Neural cell (in vitro differentiated cells): ENCODE measurements around the gene NLGN4Y. TPM values are rescaled to one million over a fixed set of nuclear protein-coding genes. Genes with fewer than 3 reads are reported as not detected.

Experiments
- H2AFZ ChIP-seq: fragments of 200-600, 300-800 bp; sonication (generic), shearing (Covaris generic); 2 replicates; pipeline ENCODE4 v1.6.0; 2014; ENCODE audit warnings: low read depth, mild to moderate bottlenecking, antibody characterized with exemption, low read length, moderate library complexity
- H3F3A ChIP-seq: fragments of 200-600 bp; shearing (Covaris generic); 2 replicates; pipeline ENCODE4 v1.6.1; 2016; ENCODE audit warnings: mild to moderate bottlenecking, moderate library complexity, mixed read lengths, antibody characterized with exemption, low read length; ENCODE audit not compliant: insufficient read depth, poor library complexity, severe bottlenecking
- H3K27ac ChIP-seq: fragments of 200-600, 300-800 bp; sonication (generic), shearing (Covaris generic); 2 replicates; pipeline ENCODE4 v1.5.1; 2014; ENCODE audit warnings: mild to moderate bottlenecking, low read length, moderate library complexity
- H3K27me3 ChIP-seq: fragments of 300-800, 200-600 bp; sonication (generic), shearing (Covaris generic); 2 replicates; pipeline ENCODE4 v1.6.0; 2014; ENCODE audit warnings: mild to moderate bottlenecking, low read depth, low read length, moderate library complexity; ENCODE audit not compliant: insufficient read depth
- H3K36me3 ChIP-seq: fragments of 300-800, 200-600 bp; sonication (generic), shearing (Covaris generic); 2 replicates; pipeline ENCODE4 v1.5.1; 2014; ENCODE audit warnings: mild to moderate bottlenecking, antibody characterized with exemption, low read length, moderate library complexity; ENCODE audit not compliant: insufficient read depth
- H3K4me2 ChIP-seq: fragments of 300-800, 200-600 bp; sonication (generic), shearing (Covaris generic); 2 replicates; pipeline ENCODE4 v1.6.0; 2014; ENCODE audit warnings: mild to moderate bottlenecking, low read length
- H3K4me3 ChIP-seq: fragments of 300-800, 200-600 bp; sonication (generic), shearing (Covaris generic); 2 replicates; pipeline ENCODE4 v1.5.1; 2014; ENCODE audit warnings: mild to moderate bottlenecking, low read length, moderate library complexity
- H3K79me2 ChIP-seq: fragments of 200-600 bp; shearing (Covaris generic); replicated peaks from 2 replicates; pipeline ENCODE4 v1.6.0; 2014; ENCODE audit warnings: mild to moderate bottlenecking, low read length, moderate library complexity; ENCODE audit not compliant: insufficient read depth
- H3K9ac ChIP-seq: fragments of 300-800, 200-600 bp; sonication (generic), shearing (Covaris generic); 2 replicates; pipeline ENCODE4 v1.6.1; 2016; ENCODE audit warnings: mild to moderate bottlenecking, low read length, mixed read lengths
- H3K9me2 ChIP-seq: fragments of 200-600 bp; shearing (Covaris generic); 2 replicates; pipeline ENCODE4 v1.6.1; 2016; ENCODE audit warnings: mild to moderate bottlenecking, low read length, mixed read lengths; ENCODE audit not compliant: insufficient read depth
- H3K9me3 ChIP-seq: fragments of 200-600, 300-800 bp; sonication (generic), shearing (Covaris generic); 2 replicates; pipeline ENCODE4 v1.6.1; 2016; ENCODE audit warnings: mild to moderate bottlenecking, mixed run types, low read length, moderate library complexity, mixed read lengths
- H4K20me1 ChIP-seq: fragments of 200-600 bp; shearing (Covaris generic); 2 replicates; pipeline ENCODE4 v1.6.1; 2016; ENCODE audit warnings: mild to moderate bottlenecking, mixed run types; ENCODE audit not compliant: insufficient read depth
- CTCF ChIP-seq: fragments of 450-650 bp; IDR thresholded peaks from 2 replicates; pipeline ENCODE4 v1.5.1; 2014; ENCODE audit warnings: antibody characterized with exemption, mild to moderate bottlenecking, moderate library complexity; ENCODE audit not compliant: poor library complexity, severe bottlenecking
- EP300 ChIP-seq: fragments of 450-650 bp; conservative IDR thresholded peaks from 2 replicates; pipeline ENCODE4 v1.6.1; 2014; ENCODE audit warnings: antibody characterized with exemption, mild to moderate bottlenecking, moderate library complexity; ENCODE audit not compliant: poor library complexity, severe bottlenecking
- EZH2 ChIP-seq: fragments of 200-600, 300-800 bp; shearing (Covaris generic), sonication (generic); IDR thresholded peaks from 2 replicates; pipeline ENCODE4 v1.6.1; 2014; ENCODE audit warnings: antibody characterized with exemption, low read length, borderline replicate concordance, mild to moderate bottlenecking; ENCODE audit not compliant: insufficient read depth, poor library complexity, severe bottlenecking
- MXI1 ChIP-seq: fragments of 450-650 bp; conservative IDR thresholded peaks from 2 replicates; pipeline ENCODE4 v1.6.1; 2014; ENCODE audit warnings: antibody characterized with exemption, mild to moderate bottlenecking; ENCODE audit not compliant: poor library complexity, severe bottlenecking
- POLR2AphosphoS5 ChIP-seq: IDR thresholded peaks from 2 replicates; pipeline ENCODE4 v1.6.1; 2012
- RAD21 ChIP-seq: fragments of 450-650 bp; conservative IDR thresholded peaks from 2 replicates; pipeline ENCODE4 v1.6.1; 2014; ENCODE audit warnings: antibody characterized with exemption, mild to moderate bottlenecking, moderate library complexity
- SMC3 ChIP-seq: fragments of 450-650 bp; conservative IDR thresholded peaks from 2 replicates; pipeline ENCODE4 v1.6.1; 2014; ENCODE audit warnings: antibody characterized with exemption, mild to moderate bottlenecking, moderate library complexity; ENCODE audit not compliant: poor library complexity
- TAF1 ChIP-seq: IDR thresholded peaks from 2 replicates; pipeline ENCODE4 v1.6.1; 2012; ENCODE audit warnings: low read depth
- polyA plus RNA-seq: library from polyadenylated mRNA; depleted of rRNA; stranded (reverse); fragments of >200 nt; gene quantifications from 2 replicates; pipeline ENCODE4 v1.2.3, GENCODE V29; 2014
- TF ChIP-seq, protein P1 (sequence below): IDR thresholded peaks from 2 replicates; pipeline ENCODE4 v1.6.1; 2012; ENCODE audit warnings: borderline replicate concordance

Gene NLGN4Y
- polyA plus RNA-seq, 1 donor from 2014 or later = 15.2 TPM

DNA sequence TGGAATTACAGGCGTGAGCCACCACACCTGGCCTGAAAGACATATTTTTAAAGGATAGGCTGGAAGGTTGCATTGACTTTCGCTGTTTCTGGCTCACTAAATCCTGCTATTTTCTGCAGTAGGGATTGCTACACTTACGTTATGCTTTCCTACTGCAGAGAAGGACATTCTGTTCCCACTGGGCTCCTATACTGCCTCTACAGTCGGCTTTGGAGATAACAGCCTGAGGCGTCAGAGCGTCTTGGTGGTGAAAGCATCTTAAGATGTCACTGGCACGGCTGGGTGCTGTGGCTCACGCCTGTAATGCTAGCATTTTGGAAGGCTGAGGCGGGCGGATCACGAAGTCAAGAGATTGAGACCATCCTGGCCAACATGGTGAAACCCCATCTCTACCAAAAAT lies 77.0 kb downstream of the NLGN4Y start:
- H3K4me3 ChIP-seq = no peak overlapping the region
- no peak for TF ChIP-seq TAF1
- TF ChIP-seq POLR2AphosphoS5 = no peak
- no peak for TF ChIP-seq SMC3
- no peaks in the 10 kb centered on the region for H3K79me2 ChIP-seq
- H3K36me3 ChIP-seq = no peaks in the 10 kb centered on the region
- H3K9me2 ChIP-seq = no peaks in the 10 kb centered on the region
- H2AFZ ChIP-seq = no peak overlapping the region
- no peaks in the 10 kb centered on the region for H3K27me3 ChIP-seq
- no peaks in the 10 kb centered on the region for H3F3A ChIP-seq
- H3K9ac ChIP-seq = no peak overlapping the region
- H3K27ac ChIP-seq = no peak overlapping the region
- H3K9me3 ChIP-seq = no peaks in the 10 kb centered on the region
- H3K4me2 ChIP-seq = no peak overlapping the region
- H4K20me1 ChIP-seq = no peaks in the 10 kb centered on the region

GRCh38 chrY:14617625-14618024 lies 93.3 kb downstream of the NLGN4Y start:
- Histone ChIP-seq H3K4me3 (no peak overlapping the region), H3K27me3 (no peaks in the 10 kb centered on the region), H3K9me2 (no peaks in the 10 kb centered on the region), H3K27ac (no peak overlapping the region), H3K36me3 (no peaks in the 10 kb centered on the region), H3K9me3 (no peaks in the 10 kb centered on the region), H3K4me2 (no peak overlapping the region), H3K9ac (no peak overlapping the region), H3F3A (no peaks in the 10 kb centered on the region), H3K79me2 (no peaks in the 10 kb centered on the region), H2AFZ (no peak overlapping the region), H4K20me1 (no peaks in the 10 kb centered on the region)
- TF ChIP-seq POLR2AphosphoS5 (no peak), MXI1 (no peak), CTCF (no peak), SMC3 (no peak), EP300 (no peak), RAD21 (no peak), TAF1 (no peak), EZH2 (no peak)
- TF ChIP-seq, protein P1, sequence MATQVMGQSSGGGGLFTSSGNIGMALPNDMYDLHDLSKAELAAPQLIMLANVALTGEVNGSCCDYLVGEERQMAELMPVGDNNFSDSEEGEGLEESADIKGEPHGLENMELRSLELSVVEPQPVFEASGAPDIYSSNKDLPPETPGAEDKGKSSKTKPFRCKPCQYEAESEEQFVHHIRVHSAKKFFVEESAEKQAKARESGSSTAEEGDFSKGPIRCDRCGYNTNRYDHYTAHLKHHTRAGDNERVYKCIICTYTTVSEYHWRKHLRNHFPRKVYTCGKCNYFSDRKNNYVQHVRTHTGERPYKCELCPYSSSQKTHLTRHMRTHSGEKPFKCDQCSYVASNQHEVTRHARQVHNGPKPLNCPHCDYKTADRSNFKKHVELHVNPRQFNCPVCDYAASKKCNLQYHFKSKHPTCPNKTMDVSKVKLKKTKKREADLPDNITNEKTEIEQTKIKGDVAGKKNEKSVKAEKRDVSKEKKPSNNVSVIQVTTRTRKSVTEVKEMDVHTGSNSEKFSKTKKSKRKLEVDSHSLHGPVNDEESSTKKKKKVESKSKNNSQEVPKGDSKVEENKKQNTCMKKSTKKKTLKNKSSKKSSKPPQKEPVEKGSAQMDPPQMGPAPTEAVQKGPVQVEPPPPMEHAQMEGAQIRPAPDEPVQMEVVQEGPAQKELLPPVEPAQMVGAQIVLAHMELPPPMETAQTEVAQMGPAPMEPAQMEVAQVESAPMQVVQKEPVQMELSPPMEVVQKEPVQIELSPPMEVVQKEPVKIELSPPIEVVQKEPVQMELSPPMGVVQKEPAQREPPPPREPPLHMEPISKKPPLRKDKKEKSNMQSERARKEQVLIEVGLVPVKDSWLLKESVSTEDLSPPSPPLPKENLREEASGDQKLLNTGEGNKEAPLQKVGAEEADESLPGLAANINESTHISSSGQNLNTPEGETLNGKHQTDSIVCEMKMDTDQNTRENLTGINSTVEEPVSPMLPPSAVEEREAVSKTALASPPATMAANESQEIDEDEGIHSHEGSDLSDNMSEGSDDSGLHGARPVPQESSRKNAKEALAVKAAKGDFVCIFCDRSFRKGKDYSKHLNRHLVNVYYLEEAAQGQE = no peak

DNA sequence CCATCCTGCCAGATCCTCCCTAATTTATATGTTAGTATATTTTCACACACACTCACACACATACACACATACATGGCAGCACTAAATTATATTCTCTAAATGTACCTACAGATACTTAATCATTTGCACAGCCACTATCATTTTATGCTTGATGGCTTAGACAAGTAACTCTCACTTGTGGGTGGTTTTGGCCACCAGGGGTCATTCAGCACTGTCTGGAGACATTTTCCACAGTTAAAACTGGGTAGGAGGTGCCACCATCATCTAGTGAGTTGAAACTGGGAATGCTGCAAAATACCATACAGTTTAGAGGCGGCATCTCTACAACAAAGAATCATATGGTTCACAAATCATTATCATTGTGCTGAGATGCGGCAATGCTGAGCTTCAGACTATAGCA lies 94.2 kb downstream of the NLGN4Y start:
- H3K9me2 ChIP-seq = no peaks in the 10 kb centered on the region
- H3K79me2 ChIP-seq = no peaks in the 10 kb centered on the region
- no peak overlapping the region for H3K4me3 ChIP-seq
- no peaks in the 10 kb centered on the region for H3K9me3 ChIP-seq
- no peaks in the 10 kb centered on the region for H3K27me3 ChIP-seq
- no peaks in the 10 kb centered on the region for H3F3A ChIP-seq
- H3K27ac ChIP-seq = no peak overlapping the region
- H3K9ac ChIP-seq = no peak overlapping the region
- TF ChIP-seq RAD21 = no peak
- H4K20me1 ChIP-seq = no peaks in the 10 kb centered on the region
- H3K36me3 ChIP-seq = no peaks in the 10 kb centered on the region
- H3K4me2 ChIP-seq = no peak overlapping the region
- H2AFZ ChIP-seq = no peak overlapping the region
